Measurements from ENCODE around the gene MAP2K2. TPM values are rescaled to one million over a fixed set of nuclear protein-coding genes. Genes with fewer than 3 reads are reported as not detected.
A peak's percentile ranks its signal among the peaks of the same experiment; 100 is the strongest.

The MAP2K2 gene
- polyA plus RNA-seq, 3 donors, result 30.5 to 94.5 (median 40.2) TPM

DNA sequence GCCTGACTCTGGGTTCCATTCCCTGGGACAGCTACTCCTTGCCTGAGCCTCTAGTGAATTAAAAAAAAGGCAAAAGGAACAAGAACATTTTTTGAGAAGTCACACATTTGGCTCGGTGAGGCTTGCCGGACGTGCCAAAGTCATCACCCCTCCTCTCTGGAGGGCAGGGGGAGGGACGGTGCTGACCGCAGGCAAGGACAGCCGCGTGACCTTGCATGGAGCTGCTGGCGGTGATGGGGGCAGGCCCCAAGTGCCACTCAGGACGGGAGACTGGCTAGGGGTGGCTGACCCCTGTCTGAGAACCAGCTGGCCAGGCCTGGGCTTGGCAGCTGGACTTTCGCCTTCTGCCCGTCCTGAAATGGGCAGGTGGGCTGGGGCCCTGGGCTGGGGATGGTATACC, 26.4 kb downstream of the MAP2K2 start:
- H3K4me3 ChIP-seq (replicated peaks in 1 of 3; ENCODE audit: low read depth in 2 of 3, low read length in 3 of 3), result no peak overlapping the region
- H3K36me3 ChIP-seq (replicated peaks in 1 of 2; ENCODE audit: control insufficient read depth in 1 of 2, insufficient read depth in 2 of 2, low read length in 2 of 2), result peaks cover 68 to 87% of the 10 kb centered on the region in 2 donors
- no peaks in the 10 kb centered on the region for H3K9me3 ChIP-seq (replicated peaks in 1 of 2; ENCODE audit: control insufficient read depth in 1 of 2, insufficient read depth in 1 of 2, low read length in 2 of 2)
- WGBS (ENCODE audit: insufficient coverage), result 98% methylated on average over 5 of the region's 11 CpGs
- Mint-ChIP-seq H3K27ac (peak overlapping the region in 2 of 7 donors; percentile 15 to 31), H3K9me3 (no peaks in the 10 kb centered on the region), H3K27me3 (ENCODE audit: low read depth in 3 of 3) (no peaks in the 10 kb centered on the region), H3K4me1 (no peaks in the 10 kb centered on the region), H3K4me3 (no peak overlapping the region), H3K36me3 (peaks cover 54 to 84% of the 10 kb centered on the region in 2 donors)
- H3K27ac ChIP-seq (ENCODE audit: low read depth in 1 of 2, low read length in 2 of 2), result no peak overlapping the region
- H2AFZ ChIP-seq (ENCODE audit: insufficient read depth, low read depth, low read length, poor library complexity, severe bottlenecking), result no peak overlapping the region
- H3K4me1 ChIP-seq (ENCODE audit: control insufficient read depth in 1 of 2, insufficient read depth in 2 of 2, low read length in 2 of 2), result no peaks in the 10 kb centered on the region
- H3K79me2 ChIP-seq (ENCODE audit: insufficient read depth, low read length), result no peaks in the 10 kb centered on the region
- no peak overlapping the region for H3K4me2 ChIP-seq (replicated peaks; ENCODE audit: extremely low read depth, low read length, poor library complexity, severe bottlenecking)
- no peaks in the 10 kb centered on the region for H3K27me3 ChIP-seq (ENCODE audit: control insufficient read depth in 2 of 2, insufficient read depth in 2 of 2, low read length in 2 of 2)
- DNase-seq, result no peak
- H3K9ac ChIP-seq (ENCODE audit: insufficient read depth, low read length, poor library complexity, severe bottlenecking), result no peak overlapping the region
- intact Hi-C loops (cut with micrococcal nuclease), result no loop called here
- H4K20me1 ChIP-seq (ENCODE audit: insufficient read depth, low read length), result peaks cover 3% of the 10 kb centered on the region
- TF ChIP-seq, protein P1, sequence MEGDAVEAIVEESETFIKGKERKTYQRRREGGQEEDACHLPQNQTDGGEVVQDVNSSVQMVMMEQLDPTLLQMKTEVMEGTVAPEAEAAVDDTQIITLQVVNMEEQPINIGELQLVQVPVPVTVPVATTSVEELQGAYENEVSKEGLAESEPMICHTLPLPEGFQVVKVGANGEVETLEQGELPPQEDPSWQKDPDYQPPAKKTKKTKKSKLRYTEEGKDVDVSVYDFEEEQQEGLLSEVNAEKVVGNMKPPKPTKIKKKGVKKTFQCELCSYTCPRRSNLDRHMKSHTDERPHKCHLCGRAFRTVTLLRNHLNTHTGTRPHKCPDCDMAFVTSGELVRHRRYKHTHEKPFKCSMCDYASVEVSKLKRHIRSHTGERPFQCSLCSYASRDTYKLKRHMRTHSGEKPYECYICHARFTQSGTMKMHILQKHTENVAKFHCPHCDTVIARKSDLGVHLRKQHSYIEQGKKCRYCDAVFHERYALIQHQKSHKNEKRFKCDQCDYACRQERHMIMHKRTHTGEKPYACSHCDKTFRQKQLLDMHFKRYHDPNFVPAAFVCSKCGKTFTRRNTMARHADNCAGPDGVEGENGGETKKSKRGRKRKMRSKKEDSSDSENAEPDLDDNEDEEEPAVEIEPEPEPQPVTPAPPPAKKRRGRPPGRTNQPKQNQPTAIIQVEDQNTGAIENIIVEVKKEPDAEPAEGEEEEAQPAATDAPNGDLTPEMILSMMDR (IDR thresholded peaks at IDR 0.05), result no peak

DNA sequence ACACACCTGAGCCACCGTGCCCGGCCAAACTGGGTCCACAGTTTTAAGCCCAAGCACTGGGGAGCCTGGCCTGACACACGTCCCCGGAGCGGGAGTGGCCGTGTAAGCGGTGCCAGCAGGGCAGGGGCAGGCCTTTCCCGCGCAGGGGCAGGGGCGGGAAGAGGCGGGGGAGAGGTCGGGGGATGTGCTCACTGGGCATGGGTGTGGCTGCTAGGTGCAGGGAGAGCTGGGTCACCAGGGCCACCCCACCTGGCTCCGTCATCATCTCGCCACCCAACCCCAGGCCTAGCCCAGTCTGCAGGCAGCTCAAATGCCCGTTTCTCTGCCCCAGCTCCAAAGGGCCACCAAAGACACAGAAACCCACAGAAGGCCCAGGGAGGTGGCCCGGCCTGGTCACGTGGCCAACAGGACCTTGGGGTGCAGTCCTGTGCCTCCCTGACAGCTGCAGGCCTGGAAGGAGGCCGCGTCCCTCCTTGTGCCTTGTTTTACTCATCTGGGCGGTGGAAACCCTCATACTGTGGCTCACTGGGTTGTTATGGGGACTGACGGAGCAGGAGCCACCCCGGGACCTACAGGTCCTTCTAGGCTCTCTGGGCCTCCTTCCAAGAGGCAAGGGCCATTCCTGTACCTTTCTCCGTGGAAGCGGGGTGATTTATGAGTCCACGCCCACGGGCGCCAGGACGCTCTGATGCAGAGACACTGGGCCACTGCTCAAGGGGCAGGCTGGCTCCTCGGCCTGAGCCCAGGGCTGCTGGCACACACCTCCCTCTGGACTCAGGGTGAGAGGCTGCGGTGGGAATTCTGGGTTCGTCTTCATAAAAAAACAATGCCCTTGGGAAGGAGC, 27.7 kb downstream of the MAP2K2 start:
- Histone ChIP-seq H3K79me2 (ENCODE audit: insufficient read depth, low read length) (no peaks in the 10 kb centered on the region), H3K9me3 (replicated peaks in 1 of 2; ENCODE audit: control insufficient read depth in 1 of 2, insufficient read depth in 1 of 2, low read length in 2 of 2) (no peaks in the 10 kb centered on the region), H3K4me2 (replicated peaks; ENCODE audit: extremely low read depth, low read length, poor library complexity, severe bottlenecking) (no peak overlapping the region), H3K27me3 (ENCODE audit: control insufficient read depth in 2 of 2, insufficient read depth in 2 of 2, low read length in 2 of 2) (no peaks in the 10 kb centered on the region), H3K9ac (ENCODE audit: insufficient read depth, low read length, poor library complexity, severe bottlenecking) (no peak overlapping the region), H4K20me1 (ENCODE audit: insufficient read depth, low read length) (no peaks in the 10 kb centered on the region), H3K36me3 (replicated peaks in 1 of 2; ENCODE audit: control insufficient read depth in 1 of 2, insufficient read depth in 2 of 2, low read length in 2 of 2) (peaks cover 56 to 83% of the 10 kb centered on the region in 2 donors), H3K27ac (ENCODE audit: low read depth in 1 of 2, low read length in 2 of 2) (no peak overlapping the region), H2AFZ (ENCODE audit: insufficient read depth, low read depth, low read length, poor library complexity, severe bottlenecking) (no peak overlapping the region), H3K4me1 (ENCODE audit: control insufficient read depth in 1 of 2, insufficient read depth in 2 of 2, low read length in 2 of 2) (no peaks in the 10 kb centered on the region), H3K4me3 (replicated peaks in 1 of 3; ENCODE audit: low read depth in 2 of 3, low read length in 3 of 3) (no peak overlapping the region)
- 94% methylated on average over 24 of the region's 31 CpGs for WGBS (ENCODE audit: insufficient coverage)
- peaks cover 47 to 73% of the 10 kb centered on the region in 2 donors for H3K36me3 Mint-ChIP-seq
- DNase-seq, result no peak
- no peaks in the 10 kb centered on the region for H3K4me1 Mint-ChIP-seq
- H3K4me3 Mint-ChIP-seq, result no peak overlapping the region
- intact Hi-C loops (cut with micrococcal nuclease), result no loop called here
- no peaks in the 10 kb centered on the region for H3K27me3 Mint-ChIP-seq (ENCODE audit: low read depth in 3 of 3)
- H3K9me3 Mint-ChIP-seq, result no peaks in the 10 kb centered on the region
- TF ChIP-seq, protein P1 (IDR thresholded peaks at IDR 0.05), result no peak
- H3K27ac Mint-ChIP-seq, result peak overlapping the region in 1 of 7 donors; percentile 50

Data from CD14-positive monocyte (primary cell).